ENCODE results near the gene MUC5AC. TPM values are rescaled to one million over a fixed set of nuclear protein-coding genes. Genes with fewer than 3 reads are reported as not detected.

The MUC5AC gene
- total RNA-seq, 1 experiment from 2014 or later, result under 0.01 TPM

DNA sequence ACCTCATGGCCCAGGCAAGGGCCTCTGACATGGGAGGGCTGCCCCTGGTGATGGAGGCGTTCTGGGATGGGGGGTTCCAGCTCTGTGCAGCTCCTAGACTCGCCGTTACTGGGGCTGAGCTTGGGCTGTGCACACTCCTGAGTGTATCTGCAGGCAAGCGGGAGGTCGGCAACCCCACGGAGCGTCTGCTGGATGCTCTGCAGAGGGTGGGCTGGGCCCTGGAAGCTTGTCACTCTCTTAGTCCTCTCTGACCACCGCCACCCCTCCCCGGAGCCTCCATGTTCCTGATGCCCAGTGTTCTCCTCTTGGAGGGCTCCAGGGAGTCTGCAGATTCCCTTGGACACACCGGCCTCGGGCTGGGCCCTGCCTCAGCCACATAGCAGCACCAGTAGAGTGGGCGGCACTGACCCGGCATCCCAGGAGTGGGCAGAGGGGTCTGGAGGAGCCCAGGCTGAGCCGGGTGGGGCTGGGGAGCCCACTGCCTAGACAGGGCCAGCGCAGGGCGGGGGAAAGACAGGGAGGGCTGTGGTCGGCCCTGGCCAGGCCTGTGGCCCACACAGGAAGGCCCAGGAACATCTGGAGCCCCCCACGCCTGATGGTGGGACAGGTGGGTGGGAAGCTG lies 44.5 kb downstream of the MUC5AC start:
- peak; percentile 1; the same call in 1 of the 2 replicates for ATAC-seq

GRCh38 chr11:1202776-1203504 lies 45.2 kb downstream of the MUC5AC start:
- Histone ChIP-seq H2AFZ (ENCODE audit: low read depth, low read length, poor library complexity, severe bottlenecking) (peak overlapping the region; percentile 35), H3K9ac (ENCODE audit: low read length) (peak overlapping the region; percentile 20; the same call in 1 of the 2 replicates), H3K9me3 (ENCODE audit: control insufficient read depth in 1 of 2, insufficient read depth in 1 of 2, low read depth in 1 of 2, low read length in 2 of 2) (no peaks in the 10 kb centered on the region), H3K27ac (ENCODE audit: low read depth, low read length) (no peak overlapping the region; the same call in 1 of the 2 replicates), H3K9me2 (ENCODE audit: insufficient read depth) (no peaks in the 10 kb centered on the region), H4K20me1 (ENCODE audit: insufficient read depth) (no peaks in the 10 kb centered on the region), H3K4me3 (replicated peaks in 1 of 2; ENCODE audit: low read depth in 1 of 2, low read length in 2 of 2) (no peak overlapping the region), H3K27me3 (ENCODE audit: insufficient read depth, low read length) (no peaks in the 10 kb centered on the region), H3K36me3 (ENCODE audit: control insufficient read depth in 1 of 2, insufficient read depth in 2 of 2, low read length in 2 of 2) (no peaks in the 10 kb centered on the region), H3K79me2 (ENCODE audit: insufficient read depth, low read length) (no peaks in the 10 kb centered on the region), H3K4me1 (ENCODE audit: control insufficient read depth in 1 of 2, insufficient read depth in 2 of 2, low read length in 2 of 2) (peaks cover 13 to 17% of the 10 kb centered on the region in 2 experiments), H3K4me2 (ENCODE audit: low read length) (peak overlapping the region; percentile 59)
- intact Hi-C loops (cut with micrococcal nuclease), result loop anchor here (1.0 to 5.0 kb wide), 2 partner anchors 51 to 312 kb away; no protein-coding TSS in a partner anchor
- POLR2A ChIA-PET, result interaction anchor here (1.3 kb wide), 1 partner anchor 60 kb away, joined by 3 read pairs; no protein-coding TSS in a partner anchor
- DNase-seq (ENCODE audit: low read depth, low spot score) (peak; percentile 23), ATAC-seq (peak; percentile 89)
- RAD21 ChIA-PET (ENCODE audit: low non-redundant PET in 1 of 2, low total read pairs in 2 of 2, uncharacterized antibody in 2 of 2, unreplicated experiment in 2 of 2), result no interaction called here
- no TSS peak for BruUV-seq (replicated peaks)
- TF ChIP-seq CBX3 (IDR thresholded peaks at IDR 0.05; ENCODE audit: low read depth) (no peak), CTCF (IDR thresholded peaks at IDR 0.05 in 2 of 3, conservative IDR thresholded peaks at IDR 0.05 in 1 of 3; ENCODE audit: borderline replicate concordance in 1 of 3, insufficient read depth in 1 of 3, low read depth in 2 of 3, low read length in 2 of 3) (peak; percentile 71 to 97 (median 83)), SRF (IDR thresholded peaks at IDR 0.05; ENCODE audit: low read depth) (no peak), RAD21 (IDR thresholded peaks at IDR 0.05; ENCODE audit: low read depth) (peak; percentile 86), CEBPB (IDR thresholded peaks at IDR 0.05; ENCODE audit: low read depth) (no peak), ZFX (IDR thresholded peaks at IDR 0.05) (peak; percentile 59)
- TF ChIP-seq, protein P1, sequence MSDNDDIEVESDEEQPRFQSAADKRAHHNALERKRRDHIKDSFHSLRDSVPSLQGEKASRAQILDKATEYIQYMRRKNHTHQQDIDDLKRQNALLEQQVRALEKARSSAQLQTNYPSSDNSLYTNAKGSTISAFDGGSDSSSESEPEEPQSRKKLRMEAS (IDR thresholded peaks at IDR 0.05), result 0 out of 2 replicates have a peak, but pooled peaks have one; percentile 14
- CTCF ChIA-PET, result interaction anchor here (0.6 to 1.3 kb wide), 3 partner anchors 11 to 312 kb away, joined by 3 to 4 read pairs (median 4); no protein-coding TSS in a partner anchor

More for the DNA sequence above, 44.5 kb downstream of the MUC5AC start:
- no TSS peak for BruUV-seq (replicated peaks)
- no peaks in the 10 kb centered on the region for H3K9me2 ChIP-seq (ENCODE audit: insufficient read depth)
- no peak overlapping the region for H3K9ac ChIP-seq (ENCODE audit: low read length)
- RAD21 ChIA-PET (ENCODE audit: low non-redundant PET in 1 of 2, low total read pairs in 2 of 2, uncharacterized antibody in 2 of 2, unreplicated experiment in 2 of 2), result no interaction called here
- POLR2A ChIA-PET, result no interaction called here
- no peaks in the 10 kb centered on the region for H3K79me2 ChIP-seq (ENCODE audit: insufficient read depth, low read length)
- no peaks in the 10 kb centered on the region for H3K36me3 ChIP-seq (ENCODE audit: control insufficient read depth in 1 of 2, insufficient read depth in 2 of 2, low read length in 2 of 2)
- peaks cover 13 to 17% of the 10 kb centered on the region in 2 experiments for H3K4me1 ChIP-seq (ENCODE audit: control insufficient read depth in 1 of 2, insufficient read depth in 2 of 2, low read length in 2 of 2)
- no peak overlapping the region for H3K4me3 ChIP-seq (replicated peaks in 1 of 2; ENCODE audit: low read depth in 1 of 2, low read length in 2 of 2)
- no peaks in the 10 kb centered on the region for H3K9me3 ChIP-seq (ENCODE audit: control insufficient read depth in 1 of 2, insufficient read depth in 1 of 2, low read depth in 1 of 2, low read length in 2 of 2)
- CTCF ChIA-PET, result interaction anchor here (0.6 to 1.3 kb wide), 2 partner anchors 18 to 313 kb away, joined by 3 to 4 read pairs; no protein-coding TSS in a partner anchor
- no peak overlapping the region for H3K27ac ChIP-seq (ENCODE audit: low read depth, low read length)
- DNase-seq (ENCODE audit: low read depth, low spot score), result no peak
- H3K27me3 ChIP-seq (ENCODE audit: insufficient read depth, low read length), result no peaks in the 10 kb centered on the region
- intact Hi-C loops (cut with micrococcal nuclease), result loop anchor here (5.0 kb wide), 1 partner anchor 50 kb away; no protein-coding TSS in a partner anchor
- H2AFZ ChIP-seq (ENCODE audit: low read depth, low read length, poor library complexity, severe bottlenecking), result no peak overlapping the region
- no peaks in the 10 kb centered on the region for H4K20me1 ChIP-seq (ENCODE audit: insufficient read depth)
- TF ChIP-seq EGR1 (IDR thresholded peaks at IDR 0.05; ENCODE audit: low read depth) (no peak), EZH2phosphoT487 (IDR thresholded peaks at IDR 0.05; ENCODE audit: borderline replicate concordance) (no peak), SP1 (IDR thresholded peaks at IDR 0.05; ENCODE audit: low read depth) (no peak)
- no peak overlapping the region for H3K4me2 ChIP-seq (ENCODE audit: low read length)
